ENCODE results near the gene ZNF511.

The ZNF511 gene

GRCh38 chr10:133297504-133297903 lies 11.2 kb upstream of the ZNF511 start:
- Histone ChIP-seq H3K4ac (ENCODE audit: low read depth, low read length) (no peak overlapping the region), H3K27me3 (ENCODE audit: insufficient read depth, low read length) (no peaks in the 10 kb centered on the region), H3K79me1 (ENCODE audit: low read length) (no peaks in the 10 kb centered on the region), H3K18ac (ENCODE audit: low read length) (no peak overlapping the region), H3K9ac (ENCODE audit: low read length) (no peak overlapping the region), H3K79me2 (ENCODE audit: control insufficient read depth, insufficient read depth, low read length, poor library complexity) (no peaks in the 10 kb centered on the region), H4K12ac (ENCODE audit: low read depth, low read length) (no peak overlapping the region), H3K36me3 (ENCODE audit: control insufficient read depth in 1 of 2, insufficient read depth in 2 of 2, low read length in 2 of 2) (peaks cover 74 to 88% of the 10 kb centered on the region in 2 experiments), H3K4me1 (ENCODE audit: control insufficient read depth in 1 of 2, insufficient read depth in 2 of 2, low read length in 2 of 2) (peaks cover 0 to 2% of the 10 kb centered on the region in 2 experiments), H3K14ac (ENCODE audit: low read length) (no peak overlapping the region), H2BK5ac (ENCODE audit: low read depth, low read length, poor library complexity) (no peak overlapping the region), H4K8ac (ENCODE audit: low read depth, low read length) (no peak overlapping the region), H3K23ac (ENCODE audit: low read length) (no peak overlapping the region), H4K91ac (ENCODE audit: low read depth, low read length) (no peak overlapping the region), H3K27ac (ENCODE audit: low read depth, low read length) (no peak overlapping the region), H2AFZ (ENCODE audit: insufficient read depth, low read length, poor library complexity) (no peak overlapping the region), H2BK12ac (ENCODE audit: low read length) (no peak overlapping the region), H3K4me3 (ENCODE audit: low read depth, low read length) (no peak overlapping the region), H2BK120ac (ENCODE audit: insufficient read depth, low read length, poor library complexity) (no peak overlapping the region), H3K4me2 (ENCODE audit: low read length) (no peak overlapping the region), H2AK5ac (ENCODE audit: low read length) (no peak overlapping the region), H3K9me3 (ENCODE audit: insufficient read depth, low read depth, low read length) (peaks cover 8% of the 10 kb centered on the region)
- WGBS (ENCODE audit: extremely low coverage, insufficient coverage, insufficient read length): no CpG with 5 or more reads among the region's 10 CpGs
- no peak for DNase-seq

GRCh38 chr10:133298466-133298865 lies 10.2 kb upstream of the ZNF511 start:
- Histone ChIP-seq H3K27ac (ENCODE audit: low read depth, low read length) (no peak overlapping the region), H4K91ac (ENCODE audit: low read depth, low read length) (no peak overlapping the region), H3K4me2 (ENCODE audit: low read length) (no peak overlapping the region), H3K27me3 (ENCODE audit: insufficient read depth, low read length) (no peaks in the 10 kb centered on the region), H2AK5ac (ENCODE audit: low read length) (no peak overlapping the region), H3K4me3 (ENCODE audit: low read depth, low read length) (no peak overlapping the region), H3K36me3 (ENCODE audit: control insufficient read depth in 1 of 2, insufficient read depth in 2 of 2, low read length in 2 of 2) (peaks cover 69 to 80% of the 10 kb centered on the region in 2 experiments), H3K9me3 (ENCODE audit: insufficient read depth, low read depth, low read length) (peaks cover 5% of the 10 kb centered on the region), H3K14ac (ENCODE audit: low read length) (no peak overlapping the region), H3K4me1 (ENCODE audit: control insufficient read depth in 1 of 2, insufficient read depth in 2 of 2, low read length in 2 of 2) (peaks cover 0 to under 1% of the 10 kb centered on the region in 2 experiments), H3K18ac (ENCODE audit: low read length) (no peak overlapping the region), H2BK120ac (ENCODE audit: insufficient read depth, low read length, poor library complexity) (no peak overlapping the region), H4K8ac (ENCODE audit: low read depth, low read length) (no peak overlapping the region), H3K79me2 (ENCODE audit: control insufficient read depth, insufficient read depth, low read length, poor library complexity) (no peaks in the 10 kb centered on the region), H3K79me1 (ENCODE audit: low read length) (no peaks in the 10 kb centered on the region), H2BK12ac (ENCODE audit: low read length) (no peak overlapping the region), H2AFZ (ENCODE audit: insufficient read depth, low read length, poor library complexity) (no peak overlapping the region), H3K9ac (ENCODE audit: low read length) (no peak overlapping the region), H2BK5ac (ENCODE audit: low read depth, low read length, poor library complexity) (no peak overlapping the region), H4K12ac (ENCODE audit: low read depth, low read length) (no peak overlapping the region), H3K4ac (ENCODE audit: low read depth, low read length) (no peak overlapping the region), H3K23ac (ENCODE audit: low read length) (no peak overlapping the region)
- no CpG with 5 or more reads among the region's 14 CpGs for WGBS (ENCODE audit: extremely low coverage, insufficient coverage, insufficient read length)
- DNase-seq: no peak

DNA sequence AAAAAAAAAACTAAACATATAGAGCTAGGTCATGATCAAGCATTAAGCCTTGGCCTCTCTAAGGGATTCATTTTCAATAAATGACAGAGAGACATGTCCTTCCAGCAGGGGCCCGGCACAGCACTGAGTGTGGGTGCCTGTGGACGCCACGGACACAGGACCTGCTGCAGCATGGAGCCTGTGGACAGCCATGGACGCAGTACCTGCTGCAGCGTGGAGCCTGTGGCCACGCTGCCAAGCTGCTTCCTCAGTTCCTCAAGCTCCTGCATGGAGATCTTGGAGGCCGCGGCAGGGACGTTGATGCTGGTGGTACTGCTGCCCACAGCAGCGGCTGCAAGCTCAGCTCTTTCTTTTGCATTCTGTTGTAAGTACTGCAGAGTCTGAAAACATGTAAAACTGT lies 9.5 kb upstream of the ZNF511 start:
- Histone ChIP-seq H2BK120ac (ENCODE audit: insufficient read depth, low read length, poor library complexity) (no peak overlapping the region), H3K4me1 (ENCODE audit: control insufficient read depth in 1 of 2, insufficient read depth in 2 of 2, low read length in 2 of 2) (no peaks in the 10 kb centered on the region), H2BK5ac (ENCODE audit: low read depth, low read length, poor library complexity) (no peak overlapping the region), H3K79me2 (ENCODE audit: control insufficient read depth, insufficient read depth, low read length, poor library complexity) (no peaks in the 10 kb centered on the region), H2AK5ac (ENCODE audit: low read length) (no peak overlapping the region), H3K27me3 (ENCODE audit: insufficient read depth, low read length) (no peaks in the 10 kb centered on the region), H3K18ac (ENCODE audit: low read length) (no peak overlapping the region), H3K14ac (ENCODE audit: low read length) (no peak overlapping the region), H3K9me3 (ENCODE audit: insufficient read depth, low read depth, low read length) (peaks cover 3% of the 10 kb centered on the region), H2AFZ (ENCODE audit: insufficient read depth, low read length, poor library complexity) (no peak overlapping the region), H3K4me3 (ENCODE audit: low read depth, low read length) (no peak overlapping the region), H4K91ac (ENCODE audit: low read depth, low read length) (no peak overlapping the region), H3K23ac (ENCODE audit: low read length) (no peak overlapping the region), H4K8ac (ENCODE audit: low read depth, low read length) (no peak overlapping the region), H4K12ac (ENCODE audit: low read depth, low read length) (no peak overlapping the region), H3K4me2 (ENCODE audit: low read length) (no peak overlapping the region), H2BK12ac (ENCODE audit: low read length) (no peak overlapping the region), H3K79me1 (ENCODE audit: low read length) (no peaks in the 10 kb centered on the region), H3K4ac (ENCODE audit: low read depth, low read length) (no peak overlapping the region), H3K36me3 (ENCODE audit: control insufficient read depth in 1 of 2, insufficient read depth in 2 of 2, low read length in 2 of 2) (peaks cover 63 to 74% of the 10 kb centered on the region in 2 experiments), H3K27ac (ENCODE audit: low read depth, low read length) (no peak overlapping the region), H3K9ac (ENCODE audit: low read length) (no peak overlapping the region)
- no peak for DNase-seq
- no CpG with 5 or more reads among the region's 10 CpGs for WGBS (ENCODE audit: extremely low coverage, insufficient coverage, insufficient read length)

- Histone ChIP-seq H4K91ac (ENCODE audit: low read depth, low read length) (no peak overlapping the region), H3K14ac (ENCODE audit: low read length) (no peak overlapping the region), H3K79me1 (ENCODE audit: low read length) (no peaks in the 10 kb centered on the region), H3K4me3 (ENCODE audit: low read depth, low read length) (no peak overlapping the region), H3K27ac (ENCODE audit: low read depth, low read length) (no peak overlapping the region), H3K9me3 (ENCODE audit: insufficient read depth, low read depth, low read length) (peaks cover 3% of the 10 kb centered on the region), H2AK5ac (ENCODE audit: low read length) (no peak overlapping the region), H2BK5ac (ENCODE audit: low read depth, low read length, poor library complexity) (no peak overlapping the region), H3K18ac (ENCODE audit: low read length) (no peak overlapping the region), H3K4me2 (ENCODE audit: low read length) (no peak overlapping the region), H2BK12ac (ENCODE audit: low read length) (no peak overlapping the region), H3K4ac (ENCODE audit: low read depth, low read length) (no peak overlapping the region), H3K79me2 (ENCODE audit: control insufficient read depth, insufficient read depth, low read length, poor library complexity) (no peaks in the 10 kb centered on the region), H4K8ac (ENCODE audit: low read depth, low read length) (no peak overlapping the region), H3K23ac (ENCODE audit: low read length) (no peak overlapping the region), H3K27me3 (ENCODE audit: insufficient read depth, low read length) (no peaks in the 10 kb centered on the region), H3K9ac (ENCODE audit: low read length) (no peak overlapping the region), H4K12ac (ENCODE audit: low read depth, low read length) (no peak overlapping the region), H2BK120ac (ENCODE audit: insufficient read depth, low read length, poor library complexity) (no peak overlapping the region), H3K36me3 (ENCODE audit: control insufficient read depth in 1 of 2, insufficient read depth in 2 of 2, low read length in 2 of 2) (peaks cover 58 to 70% of the 10 kb centered on the region in 2 experiments), H3K4me1 (ENCODE audit: control insufficient read depth in 1 of 2, insufficient read depth in 2 of 2, low read length in 2 of 2) (no peaks in the 10 kb centered on the region), H2AFZ (ENCODE audit: insufficient read depth, low read length, poor library complexity) (no peak overlapping the region)
- WGBS (ENCODE audit: extremely low coverage, insufficient coverage, insufficient read length): no CpG with 5 or more reads among the region's 14 CpGs
- no peak for DNase-seq
These were observed 9.0 kb upstream of the ZNF511 start for GRCh38 chr10:133299738-133300137.

Data from trophoblast cell (in vitro differentiated cells and primary cell).